ENCODE measurements around the gene MARCHF10.

DNA sequence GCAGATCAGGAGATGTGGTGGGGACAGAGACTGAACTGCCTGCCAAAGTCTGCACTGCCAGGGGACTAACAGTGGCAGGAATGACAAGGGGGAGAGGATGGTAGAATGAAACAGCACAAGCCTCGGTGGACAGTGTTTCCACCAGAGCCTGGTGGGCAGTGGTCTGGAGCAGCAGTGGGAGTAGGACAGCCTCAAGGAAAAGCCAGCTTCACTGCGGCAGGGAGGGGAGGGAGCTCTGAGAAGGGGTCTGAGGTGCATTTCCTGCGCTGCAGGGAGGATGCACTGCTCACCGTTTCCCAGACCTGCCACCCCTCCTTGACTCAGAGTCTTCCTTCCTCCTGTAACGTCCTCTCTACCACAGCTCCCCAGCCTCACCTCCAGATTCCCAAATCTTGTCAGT is 33.8 kb downstream of the MARCHF10 start:
- TF ChIP-seq, protein P1, sequence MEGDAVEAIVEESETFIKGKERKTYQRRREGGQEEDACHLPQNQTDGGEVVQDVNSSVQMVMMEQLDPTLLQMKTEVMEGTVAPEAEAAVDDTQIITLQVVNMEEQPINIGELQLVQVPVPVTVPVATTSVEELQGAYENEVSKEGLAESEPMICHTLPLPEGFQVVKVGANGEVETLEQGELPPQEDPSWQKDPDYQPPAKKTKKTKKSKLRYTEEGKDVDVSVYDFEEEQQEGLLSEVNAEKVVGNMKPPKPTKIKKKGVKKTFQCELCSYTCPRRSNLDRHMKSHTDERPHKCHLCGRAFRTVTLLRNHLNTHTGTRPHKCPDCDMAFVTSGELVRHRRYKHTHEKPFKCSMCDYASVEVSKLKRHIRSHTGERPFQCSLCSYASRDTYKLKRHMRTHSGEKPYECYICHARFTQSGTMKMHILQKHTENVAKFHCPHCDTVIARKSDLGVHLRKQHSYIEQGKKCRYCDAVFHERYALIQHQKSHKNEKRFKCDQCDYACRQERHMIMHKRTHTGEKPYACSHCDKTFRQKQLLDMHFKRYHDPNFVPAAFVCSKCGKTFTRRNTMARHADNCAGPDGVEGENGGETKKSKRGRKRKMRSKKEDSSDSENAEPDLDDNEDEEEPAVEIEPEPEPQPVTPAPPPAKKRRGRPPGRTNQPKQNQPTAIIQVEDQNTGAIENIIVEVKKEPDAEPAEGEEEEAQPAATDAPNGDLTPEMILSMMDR (conservative IDR thresholded peaks at IDR 0.05) = no peak
- TF ChIP-seq EZH2 (IDR thresholded peaks at IDR 0.05; ENCODE audit: low read depth) = no peak
